Activated B cell treated with CpG ODN at 0.5 μM for 24 hours (primary cell): Measurements from ENCODE around the gene DOCK1. TPM values are rescaled to one million over a fixed set of nuclear protein-coding genes. Genes with fewer than 3 reads are reported as not detected.

Experiments
- ATAC-seq: fragments of 200-7000 bp; cut with Tn5 transposase; one replicate; pipeline ENCODE4 v1.10.0; 2021; ENCODE audit warnings: low read depth, mild to moderate bottlenecking, moderate library complexity
- CTCF ChIA-PET: fragments of 350-600 bp; sonication (Branson Sonifier 250); formaldehyde crosslinking; loops from one replicate; lab custom pipeline; 2021; ENCODE audit warnings: antibody characterized with exemption; lab: Charles Lee
- POLR2A ChIA-PET: fragments of 350-600 bp; sonication (Branson Sonifier 250); formaldehyde crosslinking; loops from one replicate; lab custom pipeline; 2021; ENCODE audit warnings: antibody characterized with exemption; lab: Charles Lee
- DNase-seq: peaks from one replicate; pipeline ENCODE4 v3.0.0; 2022
- H3K27ac Mint-ChIP-seq: one replicate; pipeline ENCODE4 v1.8.0; 2020; ENCODE audit warnings: mixed read lengths
- H3K27me3 Mint-ChIP-seq: one replicate; pipeline ENCODE4 v1.8.0; 2021; ENCODE audit warnings: mixed read lengths
- H3K36me3 Mint-ChIP-seq: one replicate; pipeline ENCODE4 v1.8.0; 2021; ENCODE audit warnings: low read depth, mixed read lengths
- H3K4me1 Mint-ChIP-seq: one replicate; pipeline ENCODE4 v1.8.0; 2021; ENCODE audit warnings: mixed read lengths
- H3K4me3 Mint-ChIP-seq: one replicate; pipeline ENCODE4 v1.8.0; 2020; ENCODE audit warnings: mild to moderate bottlenecking, mixed read lengths
- H3K9me3 Mint-ChIP-seq: one replicate; pipeline ENCODE4 v1.8.0; 2020; ENCODE audit warnings: mixed read lengths
- CTCF ChIP-seq: fragments of 200-600 bp; IDR thresholded peaks from one replicate; pipeline ENCODE4 v1.8.0; 2022; ENCODE audit warnings: antibody characterized with exemption, mild to moderate bottlenecking
- intact Hi-C: fragments of 100-400 bp; cut with micrococcal nuclease; formaldehyde crosslinking; loops from one replicate; pipeline ENCODE4 v1.15.1; 2024
- total RNA-seq: library from RNA; stranded (reverse); gene quantifications from 2 replicates; pipeline ENCODE4 v1.2.3, GENCODE V29; 2022

The DOCK1 gene
- total RNA-seq, 1 donor from 2014 or later = not detected

- no peak for ATAC-seq
- Mint-ChIP-seq H3K27me3 (no peaks in the 10 kb centered on the region), H3K27ac (no peak overlapping the region), H3K4me3 (no peak overlapping the region), H3K4me1 (no peaks in the 10 kb centered on the region), H3K9me3 (peaks cover 2% of the 10 kb centered on the region), H3K36me3 (no peaks in the 10 kb centered on the region)
- intact Hi-C loops = no loop called here
- ChIA-PET CTCF (no interaction called here), POLR2A (no interaction called here)
- DNase-seq = no peak
- no peak for TF ChIP-seq CTCF
These were observed 513.4 kb downstream of the DOCK1 start for GRCh38 chr10:127418536-127419168.

GRCh38 chr10:127420138-127420684 lies 515.0 kb downstream of the DOCK1 start:
- DNase-seq = no peak
- ATAC-seq = no peak
- ChIA-PET POLR2A (no interaction called here), CTCF (no interaction called here)
- Mint-ChIP-seq H3K9me3 (peaks cover 2% of the 10 kb centered on the region), H3K27ac (no peak overlapping the region), H3K4me1 (no peaks in the 10 kb centered on the region), H3K4me3 (no peak overlapping the region), H3K36me3 (no peaks in the 10 kb centered on the region), H3K27me3 (no peaks in the 10 kb centered on the region)
- TF ChIP-seq CTCF = no peak
- intact Hi-C loops = no loop called here

GRCh38 chr10:127423218-127423915 lies 518.1 kb downstream of the DOCK1 start:
- no peak overlapping the region for H3K4me3 Mint-ChIP-seq
- no peaks in the 10 kb centered on the region for H3K36me3 Mint-ChIP-seq

GRCh38 chr10:127424594-127425264 lies 519.5 kb downstream of the DOCK1 start:
- H3K36me3 Mint-ChIP-seq = no peaks in the 10 kb centered on the region
- no peak for TF ChIP-seq CTCF
- H3K27me3 Mint-ChIP-seq = no peaks in the 10 kb centered on the region
- H3K4me3 Mint-ChIP-seq = no peak overlapping the region
- H3K4me1 Mint-ChIP-seq = no peaks in the 10 kb centered on the region
- H3K9me3 Mint-ChIP-seq = peaks cover 2% of the 10 kb centered on the region
- no peak for DNase-seq
- no peak overlapping the region for H3K27ac Mint-ChIP-seq
- ATAC-seq = no peak
- CTCF ChIA-PET = no interaction called here
- intact Hi-C loops = no loop called here
- POLR2A ChIA-PET = no interaction called here

More at GRCh38 chr10:127423218-127423915, 518.1 kb downstream of the DOCK1 start:
- POLR2A ChIA-PET = no interaction called here
- H3K27me3 Mint-ChIP-seq = no peaks in the 10 kb centered on the region
- H3K9me3 Mint-ChIP-seq = peaks cover 2% of the 10 kb centered on the region
- intact Hi-C loops = no loop called here
- no peak for TF ChIP-seq CTCF
- CTCF ChIA-PET = no interaction called here
- H3K27ac Mint-ChIP-seq = no peak overlapping the region
- DNase-seq (no peak), ATAC-seq (no peak)
- H3K4me1 Mint-ChIP-seq = no peaks in the 10 kb centered on the region

DNA sequence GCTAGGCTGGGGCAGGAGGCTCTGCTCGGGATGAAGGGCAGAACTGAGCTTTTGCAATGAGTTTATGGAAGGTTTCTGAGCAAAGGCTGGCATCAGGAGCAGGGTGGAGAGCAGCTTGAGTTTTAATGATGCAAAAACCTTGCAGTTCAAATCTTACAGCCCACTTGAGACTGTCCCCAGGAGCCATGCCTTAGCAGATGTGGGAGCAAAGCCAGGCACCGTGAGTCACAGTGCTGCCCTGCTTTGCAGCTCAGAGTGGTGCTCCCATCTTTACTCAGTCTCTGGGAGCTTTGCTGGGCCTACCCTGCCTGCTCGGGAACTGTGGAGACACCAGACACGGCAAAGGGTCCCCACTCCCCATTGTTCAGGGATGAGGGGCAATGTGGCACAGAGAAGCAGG lies 521.5 kb downstream of the DOCK1 start:
- ChIA-PET CTCF (no interaction called here), POLR2A (no interaction called here)
- DNase-seq (no peak), ATAC-seq (no peak)
- Mint-ChIP-seq H3K9me3 (no peaks in the 10 kb centered on the region), H3K4me3 (no peak overlapping the region), H3K4me1 (no peaks in the 10 kb centered on the region), H3K27me3 (no peaks in the 10 kb centered on the region), H3K36me3 (no peaks in the 10 kb centered on the region), H3K27ac (no peak overlapping the region)
- no peak for TF ChIP-seq CTCF
- intact Hi-C loops = no loop called here
